Thyroid gland (tissue), 4 donors: ENCODE measurements around the gene DOP1B.

Experiments
- CTCF ChIP-seq, 6 experiments: fragments of 200-600 bp in 3 of 6; fragments of 450-650 bp in 3 of 6; sonication (generic) in 3 of 6; IDR thresholded peaks; one replicate each; pipeline ENCODE4 v1.5.1; 2016 to 2019; ENCODE audit warnings: antibody characterized with exemption in 6 of 6, mild to moderate bottlenecking in 2 of 6, inconsistent platforms in 1 of 6, moderate library complexity in 1 of 6
- POLR2A ChIP-seq, 2 donors: fragments of 450-650 bp; IDR thresholded peaks; one replicate each; pipeline ENCODE4 v1.6.1; 2017; ENCODE audit warnings: antibody characterized with exemption in 2 of 2, mild to moderate bottlenecking in 2 of 2, moderate library complexity in 1 of 2

- TF ChIP-seq CTCF (IDR thresholded peaks at IDR 0.05) (no peak), POLR2A (IDR thresholded peaks at IDR 0.05) (no peak)
Observed at GRCh38 chr21:36147911-36148310, 8.7 kb upstream of the DOP1B start.
